ENCODE measurements around the gene TRIM44.

DNA sequence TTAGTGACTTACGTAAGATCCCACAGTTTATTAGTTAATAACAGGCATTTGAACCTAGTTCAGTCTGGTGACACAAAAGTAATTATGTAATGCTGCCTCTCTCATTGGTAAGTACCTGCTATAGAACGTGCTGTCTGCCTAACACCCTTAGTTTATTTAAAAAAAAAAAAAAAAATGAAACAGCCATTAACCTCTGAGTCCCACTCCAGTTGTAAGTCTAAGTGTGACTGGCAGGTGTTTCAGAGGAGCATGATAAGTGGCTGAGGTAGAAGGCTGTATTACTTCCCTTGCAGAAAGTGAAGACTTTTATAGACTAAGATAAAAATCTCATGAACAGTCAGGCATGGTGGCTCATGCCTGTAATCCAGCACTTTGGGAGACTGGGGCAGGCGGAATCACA, 140.5 kb downstream of the TRIM44 start:
- TF ChIP-seq, protein P1, sequence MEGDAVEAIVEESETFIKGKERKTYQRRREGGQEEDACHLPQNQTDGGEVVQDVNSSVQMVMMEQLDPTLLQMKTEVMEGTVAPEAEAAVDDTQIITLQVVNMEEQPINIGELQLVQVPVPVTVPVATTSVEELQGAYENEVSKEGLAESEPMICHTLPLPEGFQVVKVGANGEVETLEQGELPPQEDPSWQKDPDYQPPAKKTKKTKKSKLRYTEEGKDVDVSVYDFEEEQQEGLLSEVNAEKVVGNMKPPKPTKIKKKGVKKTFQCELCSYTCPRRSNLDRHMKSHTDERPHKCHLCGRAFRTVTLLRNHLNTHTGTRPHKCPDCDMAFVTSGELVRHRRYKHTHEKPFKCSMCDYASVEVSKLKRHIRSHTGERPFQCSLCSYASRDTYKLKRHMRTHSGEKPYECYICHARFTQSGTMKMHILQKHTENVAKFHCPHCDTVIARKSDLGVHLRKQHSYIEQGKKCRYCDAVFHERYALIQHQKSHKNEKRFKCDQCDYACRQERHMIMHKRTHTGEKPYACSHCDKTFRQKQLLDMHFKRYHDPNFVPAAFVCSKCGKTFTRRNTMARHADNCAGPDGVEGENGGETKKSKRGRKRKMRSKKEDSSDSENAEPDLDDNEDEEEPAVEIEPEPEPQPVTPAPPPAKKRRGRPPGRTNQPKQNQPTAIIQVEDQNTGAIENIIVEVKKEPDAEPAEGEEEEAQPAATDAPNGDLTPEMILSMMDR (IDR thresholded peaks at IDR 0.05) = no peak
- no peak for TF ChIP-seq ESRRA (IDR thresholded peaks at IDR 0.05; ENCODE audit: borderline replicate concordance, low read length)
- TF ChIP-seq SMC3 (IDR thresholded peaks at IDR 0.05) = no peak

All from A549 (cell line).